GM23248 (cell line): ENCODE measurements around the gene SESN1. TPM values are rescaled to one million over a fixed set of nuclear protein-coding genes. Genes with fewer than 3 reads are reported as not detected.

ENCODE experiments used
- DNase-seq: peaks from one replicate; pipeline ENCODE4 v3.0.0-alpha.2; 2015
- H2AFZ ChIP-seq: fragments of 200-600 bp; sonication (generic); 2 replicates; pipeline ENCODE4 v1.6.1; 2016; ENCODE audit warnings: antibody characterized with exemption
- H3F3A ChIP-seq: fragments of 200-600 bp; sonication (generic); 2 replicates; pipeline ENCODE4 v1.6.1; 2016; ENCODE audit warnings: mild to moderate bottlenecking, antibody characterized with exemption, mixed run types; ENCODE audit not compliant: insufficient read depth
- H3K27ac ChIP-seq: fragments of 200-600 bp; sonication (generic); 2 replicates; pipeline ENCODE4 v1.5.1; 2016; ENCODE audit warnings: mild to moderate bottlenecking
- H3K27me3 ChIP-seq: fragments of 200-600 bp; sonication (generic); replicated peaks from 2 replicates; pipeline ENCODE4 v1.6.1; 2016; ENCODE audit warnings: mild to moderate bottlenecking; ENCODE audit not compliant: insufficient read depth
- H3K36me3 ChIP-seq: fragments of 200-600 bp; sonication (generic); 2 replicates; pipeline ENCODE4 v1.6.1; 2016; ENCODE audit warnings: low read depth, mild to moderate bottlenecking
- H3K4me1 ChIP-seq: fragments of 200-600 bp; sonication (generic); 2 replicates; pipeline ENCODE4 v1.6.1; 2016; ENCODE audit warnings: mild to moderate bottlenecking; ENCODE audit not compliant: insufficient read depth
- H3K4me2 ChIP-seq: fragments of 200-600 bp; sonication (generic); one replicate; pipeline ENCODE4 v1.6.1; 2016; ENCODE audit warnings: mild to moderate bottlenecking; ENCODE audit not compliant: unreplicated experiment
- H3K4me3 ChIP-seq: fragments of 200-600 bp; sonication (generic); 2 replicates; pipeline ENCODE4 v1.5.1; 2016; ENCODE audit warnings: mild to moderate bottlenecking
- H3K79me2 ChIP-seq: fragments of 200-600 bp; sonication (generic); 2 replicates; pipeline ENCODE4 v1.6.1; 2016; ENCODE audit warnings: mild to moderate bottlenecking; ENCODE audit not compliant: insufficient read depth
- H3K9ac ChIP-seq: fragments of 200-600 bp; sonication (generic); 2 replicates; pipeline ENCODE4 v1.6.1; 2016; ENCODE audit warnings: mild to moderate bottlenecking
- H3K9me2 ChIP-seq: fragments of 200-600 bp; sonication (generic); 2 replicates; pipeline ENCODE4 v1.6.1; 2016; ENCODE audit warnings: mixed run types, mild to moderate bottlenecking, moderate library complexity; ENCODE audit not compliant: insufficient read depth
- H3K9me3 ChIP-seq: fragments of 200-600 bp; sonication (generic); one replicate; pipeline ENCODE4 v1.6.1; 2017; ENCODE audit warnings: low read depth
- H4K20me1 ChIP-seq: fragments of 200-600 bp; sonication (generic); 2 replicates; pipeline ENCODE4 v1.6.0; 2016; ENCODE audit not compliant: insufficient read depth
- EZH2 ChIP-seq: fragments of 200-600 bp; sonication (generic); IDR thresholded peaks from 2 replicates; pipeline ENCODE4 v1.6.1; 2018; ENCODE audit warnings: antibody characterized with exemption, mild to moderate bottlenecking; ENCODE audit not compliant: insufficient read depth, poor library complexity, severe bottlenecking
- EZH2phosphoT487 ChIP-seq: fragments of 200-600 bp; sonication (generic); IDR thresholded peaks from 2 replicates; pipeline ENCODE4 v1.6.1; 2018; ENCODE audit warnings: antibody characterized with exemption, moderate library complexity, mild to moderate bottlenecking, low read depth; ENCODE audit not compliant: insufficient read depth
- WGBS, 2 experiments: methylation state at CpG; one replicate each; pipeline ENCODE4 v1.1.6; 2015 to 2017; ENCODE audit warnings: low lambda C conversion rate in 2 of 2, low coverage in 1 of 2; ENCODE audit errors: missing lambda C conversion rate in 2 of 2; 5-methylcytosine and 5-hydroxymethylcytosine counted together
- in situ Hi-C: fragments of 300-500 bp; cut with MboI; formaldehyde crosslinking; loops from 2 replicates; pipeline ENCODE4 v1.15.0; 2020
- polyA plus RNA-seq: library from polyadenylated mRNA; unstranded; fragments of >200 nt; fragmentation: Nextera tagmentation; extraction: Ambion mirVana; gene quantifications from 2 replicates; pipeline ENCODE4 v1.2.1, GENCODE V29; 2016
- total RNA-seq: library from RNA; depleted of rRNA; stranded (reverse); fragments of >200 nt; shearing (Covaris generic); gene quantifications from 2 replicates; pipeline ENCODE4 v1.2.3, GENCODE V29; 2014

The SESN1 gene
- total and polyA plus RNA-seq, 2 experiments from 2014 or later: 14.2 to 17.6 TPM

GRCh38 chr6:109058620-109059019 lies 36.0 kb downstream of the SESN1 start:
- Histone ChIP-seq H3K4me1 (peaks cover 38% of the 10 kb centered on the region), H2AFZ (no peak overlapping the region), H4K20me1 (no peaks in the 10 kb centered on the region), H3K27ac (no peak overlapping the region), H3K9me3 (no peaks in the 10 kb centered on the region), H3K36me3 (no peaks in the 10 kb centered on the region), H3K27me3 (no peaks in the 10 kb centered on the region), H3F3A (peaks cover 33% of the 10 kb centered on the region), H3K79me2 (peaks cover 15% of the 10 kb centered on the region), H3K4me2 (no peak overlapping the region), H3K4me3 (no peak overlapping the region), H3K9ac (no peak overlapping the region), H3K9me2 (no peaks in the 10 kb centered on the region)
- in situ Hi-C loops: loop anchor here (25.0 kb wide), 1 partner anchor 946 kb away; no protein-coding TSS in a partner anchor
- DNase-seq: no peak
- TF ChIP-seq EZH2phosphoT487 (no peak), EZH2 (no peak)
- 87 to 94% methylated on average over 2 of the region's 2 CpGs for WGBS, 2 experiments

- Histone ChIP-seq H3K36me3 (no peaks in the 10 kb centered on the region), H3K9me3 (no peaks in the 10 kb centered on the region), H3K27me3 (no peaks in the 10 kb centered on the region), H2AFZ (no peak overlapping the region), H3K4me3 (no peak overlapping the region), H3K27ac (peak overlapping the region; percentile 74; the same call in 1 of the 2 replicates), H3K9me2 (no peaks in the 10 kb centered on the region), H3K4me1 (peaks cover 38% of the 10 kb centered on the region), H3F3A (peaks cover 33% of the 10 kb centered on the region), H4K20me1 (no peaks in the 10 kb centered on the region), H3K79me2 (peaks cover 8% of the 10 kb centered on the region), H3K9ac (no peak overlapping the region), H3K4me2 (no peak overlapping the region)
- DNase-seq: no peak
- in situ Hi-C loops: loop anchor here (25.0 kb wide), 1 partner anchor 944 kb away; no protein-coding TSS in a partner anchor
- no peak for TF ChIP-seq EZH2phosphoT487
- TF ChIP-seq EZH2: no peak
Measured at GRCh38 chr6:109056661-109057060, 38.0 kb downstream of the SESN1 start.

DNA sequence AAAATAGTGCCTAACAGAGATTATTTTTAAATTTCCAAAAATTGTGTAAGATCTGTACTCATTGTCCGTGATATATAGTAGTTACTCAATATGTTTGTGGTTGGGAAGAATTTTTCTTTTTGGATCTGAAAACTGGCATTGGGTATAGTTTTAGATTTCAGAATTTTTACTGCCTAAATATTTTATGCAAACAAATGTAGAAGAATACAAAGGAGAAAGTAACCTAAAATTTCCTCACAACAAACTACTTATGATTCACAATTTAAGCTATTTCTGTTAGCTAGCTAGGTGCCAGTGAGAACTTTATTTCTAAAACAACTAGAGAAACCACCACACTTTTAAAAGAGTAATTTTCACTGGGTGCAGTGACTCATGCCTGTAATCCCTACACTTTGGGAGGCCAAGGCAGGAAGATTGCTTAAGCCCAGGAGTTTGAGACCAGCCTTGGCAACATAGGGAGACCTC lies 38.8 kb downstream of the SESN1 start:
- Histone ChIP-seq H3K9me2 (no peaks in the 10 kb centered on the region), H3K9me3 (no peaks in the 10 kb centered on the region), H3K4me3 (peak overlapping the region; percentile 2; the same call in 1 of the 2 replicates), H3K4me1 (peaks cover 40% of the 10 kb centered on the region), H3K9ac (no peak overlapping the region), H3K27me3 (no peaks in the 10 kb centered on the region), H3K27ac (peak overlapping the region; percentile 74), H3K36me3 (no peaks in the 10 kb centered on the region), H3K79me2 (peaks cover 5% of the 10 kb centered on the region), H4K20me1 (no peaks in the 10 kb centered on the region), H3F3A (peaks cover 31% of the 10 kb centered on the region), H3K4me2 (peak overlapping the region; percentile 40), H2AFZ (no peak overlapping the region)
- DNase-seq: peak; percentile 78
- TF ChIP-seq EZH2 (no peak), EZH2phosphoT487 (no peak)
- WGBS, 2 experiments: 19 to 32% methylated on average over 1 of the region's 1 CpG
- in situ Hi-C loops: loop anchor here (25.0 kb wide), 1 partner anchor 944 kb away; no protein-coding TSS in a partner anchor

DNA sequence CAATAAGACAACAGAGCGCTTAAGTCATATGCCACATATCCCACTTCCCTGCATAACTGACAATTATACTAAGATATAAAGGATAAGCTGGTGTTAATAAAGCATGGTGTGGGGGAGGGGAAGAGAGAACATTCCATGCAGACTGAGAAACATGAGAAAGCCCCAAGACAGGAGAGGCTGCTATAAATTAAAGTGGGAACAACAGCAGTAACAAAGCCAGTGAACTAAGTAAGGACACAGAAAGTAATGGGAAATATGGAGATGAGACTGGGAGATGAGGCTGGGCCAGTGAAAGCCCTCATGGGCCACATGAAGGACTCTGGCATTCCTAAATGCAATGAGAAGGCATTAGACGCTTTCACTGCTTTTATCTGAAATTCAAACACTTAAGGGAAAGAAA lies 41.3 kb downstream of the SESN1 start:
- no peaks in the 10 kb centered on the region for H3K36me3 ChIP-seq
- no peaks in the 10 kb centered on the region for H4K20me1 ChIP-seq
- no peaks in the 10 kb centered on the region for H3K9me3 ChIP-seq
- H3K9ac ChIP-seq: no peak overlapping the region
- H3K9me2 ChIP-seq: no peaks in the 10 kb centered on the region
- no peak overlapping the region for H2AFZ ChIP-seq
- TF ChIP-seq EZH2phosphoT487: no peak
- no peak for TF ChIP-seq EZH2
- DNase-seq: no peak
- no peaks in the 10 kb centered on the region for H3K27me3 ChIP-seq
- peaks cover 12% of the 10 kb centered on the region for H3F3A ChIP-seq
- peaks cover 20% of the 10 kb centered on the region for H3K4me1 ChIP-seq
- 97 to 100% methylated on average over 2 of the region's 2 CpGs for WGBS, 2 experiments
- no peak overlapping the region for H3K4me2 ChIP-seq
- H3K4me3 ChIP-seq: no peak overlapping the region
- no peak overlapping the region for H3K27ac ChIP-seq
- peaks cover 2% of the 10 kb centered on the region for H3K79me2 ChIP-seq
- in situ Hi-C loops: loop anchor here (25.0 kb wide), 1 partner anchor 941 kb away; no protein-coding TSS in a partner anchor

GRCh38 chr6:109052852-109053251 lies 41.8 kb downstream of the SESN1 start:
- in situ Hi-C loops: loop anchor here (25.0 kb wide), 1 partner anchor 941 kb away; no protein-coding TSS in a partner anchor
- 78 to 88% methylated on average over 4 of the region's 4 CpGs for WGBS, 2 experiments
- Histone ChIP-seq H3K27ac (no peak overlapping the region), H3K4me2 (no peak overlapping the region), H3K36me3 (no peaks in the 10 kb centered on the region), H3K79me2 (no peaks in the 10 kb centered on the region), H3K9me3 (no peaks in the 10 kb centered on the region), H3K4me3 (no peak overlapping the region), H3K9me2 (no peaks in the 10 kb centered on the region), H3K4me1 (peaks cover 20% of the 10 kb centered on the region), H3K9ac (no peak overlapping the region), H2AFZ (no peak overlapping the region), H3K27me3 (no peaks in the 10 kb centered on the region), H4K20me1 (no peaks in the 10 kb centered on the region), H3F3A (peaks cover 12% of the 10 kb centered on the region)
- TF ChIP-seq EZH2phosphoT487: no peak
- TF ChIP-seq EZH2: no peak
- no peak for DNase-seq
